Left forelimb (tissue), 1 donor: Measurements from ENCODE around the gene SLC35G6.
A peak's percentile ranks its signal among the peaks of the same experiment; 100 is the strongest.
"Not testable (repeated sequence)": the region's sequence is repeated elsewhere in the genome, so short reads cannot be mapped to it uniquely, and the experiment has no call there.

Experiments
- DNase-seq: peaks from one replicate; pipeline ENCODE4 v3.0.0-alpha.2; 2018; ENCODE audit warnings: low spot score

SLC35G6 gene

DNA sequence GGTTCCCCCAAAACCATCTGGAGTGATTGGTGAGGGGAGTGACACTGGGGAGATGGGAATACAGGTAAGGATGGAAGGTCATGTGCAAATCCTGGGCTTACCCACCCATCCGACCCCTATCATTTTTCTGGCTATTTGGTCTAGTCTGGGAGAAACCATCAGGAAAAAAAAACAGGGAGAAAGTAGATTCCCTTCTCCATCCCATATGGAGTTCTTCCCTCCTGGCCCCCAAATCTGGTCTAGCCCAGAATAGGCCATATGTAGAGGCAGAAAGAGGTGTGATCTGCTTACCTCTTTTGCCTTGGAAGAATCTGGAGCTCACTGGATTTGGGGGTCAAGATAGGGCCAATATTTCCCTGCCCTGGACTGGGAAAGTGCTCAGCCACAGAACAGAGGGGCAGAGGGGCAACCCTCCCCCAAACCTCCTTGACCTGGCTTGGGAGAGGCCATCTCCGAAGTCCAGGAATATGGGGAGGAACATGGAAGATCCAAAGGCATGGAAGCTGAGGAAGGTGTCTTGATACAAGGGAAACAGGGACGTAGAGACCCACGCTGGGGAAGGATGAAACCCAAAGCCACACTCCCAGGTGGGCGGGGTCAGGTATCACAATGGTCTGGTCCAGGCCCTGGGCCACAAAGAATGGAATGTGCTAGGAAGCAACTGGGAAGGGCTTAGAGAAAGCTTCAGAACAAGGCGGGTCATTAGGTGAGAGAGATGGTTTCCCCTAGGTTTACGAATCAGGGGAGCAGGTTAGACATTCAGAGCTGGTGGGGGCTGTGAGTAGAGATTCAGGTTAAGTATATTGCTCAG lies 20.2 kb upstream of the SLC35G6 start:
- DNase-seq = no peak

DNA sequence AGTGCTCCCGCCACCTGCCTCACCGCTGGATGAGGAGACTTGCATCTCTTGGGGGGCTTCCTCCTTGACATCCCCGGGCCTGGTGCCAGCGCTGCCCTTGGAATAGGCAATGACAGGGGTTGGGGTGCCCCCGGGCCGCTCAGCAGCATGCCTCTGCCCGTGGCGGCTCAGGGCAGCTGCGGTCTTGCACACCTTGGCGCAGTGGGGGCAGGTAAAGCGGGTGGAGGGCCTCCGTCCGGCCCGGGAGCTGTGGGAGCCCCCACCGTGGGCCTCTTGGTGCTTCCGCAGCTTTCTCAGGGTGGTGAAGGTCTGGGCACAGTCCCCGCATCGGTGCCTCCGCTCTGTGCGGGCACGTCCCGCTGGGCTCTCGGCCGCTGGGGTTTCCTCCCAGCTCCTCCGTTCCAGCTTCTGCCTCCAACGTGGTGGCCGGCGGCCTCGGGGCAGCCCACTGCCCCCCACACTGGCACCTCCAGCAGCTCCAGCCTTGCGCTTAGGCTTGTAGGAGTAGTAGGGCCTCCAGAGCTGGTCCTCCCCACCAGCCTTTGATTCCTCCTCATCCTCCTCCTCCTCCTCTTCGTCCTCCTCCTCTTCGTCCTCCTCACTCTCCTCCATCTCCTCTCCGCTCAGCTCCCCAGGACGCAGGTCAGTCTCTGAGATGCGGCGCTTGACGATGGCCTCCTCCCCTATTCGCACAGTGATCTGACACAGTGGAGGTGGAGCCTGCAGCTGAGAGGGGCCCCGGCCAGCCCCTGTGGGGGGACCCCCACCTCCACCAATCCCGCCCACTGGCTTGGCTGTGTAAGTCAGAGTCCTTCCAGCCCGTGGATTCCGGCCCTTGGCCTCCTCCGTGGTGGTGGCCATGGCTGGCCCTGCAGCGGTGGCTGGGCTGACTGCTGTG lies 18.5 kb upstream of the SLC35G6 start:
- DNase-seq = no peak

DNA sequence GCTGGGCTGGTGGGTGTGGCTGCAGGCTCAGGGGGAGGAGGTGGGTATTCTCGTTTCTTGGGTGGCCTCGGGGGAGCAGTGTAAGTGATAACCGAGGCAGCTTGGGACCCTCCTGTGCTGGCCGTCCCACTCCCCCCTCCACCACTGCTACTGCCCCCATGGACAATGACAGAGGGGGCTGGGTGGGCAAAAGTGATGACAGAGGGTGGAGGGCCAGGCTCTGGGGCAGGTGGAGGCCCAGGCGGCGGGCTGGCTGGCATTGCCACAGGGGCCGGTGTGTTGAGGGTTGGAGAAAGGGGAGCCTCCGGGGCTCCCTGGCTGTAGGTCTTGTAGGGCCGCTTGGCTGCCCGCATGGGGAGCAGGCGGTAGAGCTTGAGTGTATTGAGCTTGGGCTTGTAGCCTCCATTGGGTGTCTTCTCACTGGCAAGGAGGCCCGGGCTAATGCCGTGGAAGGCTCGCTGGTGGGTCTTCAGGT lies 17.8 kb upstream of the SLC35G6 start:
- no peak for DNase-seq

DNA sequence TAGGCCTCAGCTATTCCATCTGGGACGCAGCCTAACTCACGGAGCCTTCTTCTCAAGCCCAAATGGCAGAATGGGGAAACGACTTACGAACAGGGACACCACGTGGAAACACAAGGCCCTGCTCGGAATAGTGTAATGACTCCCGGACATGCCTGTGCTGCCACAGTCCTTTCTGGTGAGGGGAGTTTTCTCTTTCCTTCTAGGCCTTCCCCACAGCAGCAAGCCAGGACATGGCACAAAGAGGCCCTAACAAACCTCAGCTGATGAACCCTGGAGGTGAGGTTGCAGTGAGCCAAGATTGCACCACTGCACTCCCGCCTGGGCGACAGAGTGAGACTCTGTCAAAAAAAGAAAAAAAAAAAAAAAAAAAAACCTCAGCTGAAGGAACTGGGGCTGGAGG lies 17.2 kb upstream of the SLC35G6 start:
- DNase-seq = no peak

DNA sequence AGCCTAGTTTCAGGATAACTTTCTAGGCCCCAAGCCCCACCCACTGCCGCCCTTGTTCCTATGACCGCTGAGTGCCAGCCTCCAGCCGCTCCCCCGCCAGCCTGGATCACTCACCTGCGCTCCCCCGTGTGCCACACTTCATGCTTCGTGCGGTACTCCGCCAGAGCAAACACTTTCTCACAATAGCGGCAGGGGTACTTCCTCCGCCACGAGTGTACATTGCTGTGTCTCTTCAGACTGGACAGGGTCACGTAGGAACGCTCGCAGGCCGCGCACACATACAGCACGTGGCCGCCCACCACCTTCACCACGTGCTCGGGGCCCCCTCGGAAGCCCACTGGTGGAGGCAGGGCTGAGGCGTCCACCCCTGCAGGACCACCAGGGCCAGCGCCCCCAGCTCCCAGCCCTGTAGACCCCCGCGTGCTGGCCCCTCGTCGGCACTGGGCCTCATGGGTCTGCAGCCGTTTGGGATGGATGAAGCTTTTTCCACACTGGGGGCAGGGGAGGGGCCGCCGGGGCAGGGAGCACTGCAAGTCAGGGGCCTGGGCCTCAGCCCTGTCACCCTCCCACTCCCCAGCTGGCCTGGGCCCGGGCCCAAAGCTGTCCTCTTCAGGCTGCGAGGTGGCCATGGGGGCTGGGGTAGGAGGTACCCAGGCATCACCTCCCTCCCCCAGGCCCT lies 15.5 kb upstream of the SLC35G6 start:
- no peak for DNase-seq

DNA sequence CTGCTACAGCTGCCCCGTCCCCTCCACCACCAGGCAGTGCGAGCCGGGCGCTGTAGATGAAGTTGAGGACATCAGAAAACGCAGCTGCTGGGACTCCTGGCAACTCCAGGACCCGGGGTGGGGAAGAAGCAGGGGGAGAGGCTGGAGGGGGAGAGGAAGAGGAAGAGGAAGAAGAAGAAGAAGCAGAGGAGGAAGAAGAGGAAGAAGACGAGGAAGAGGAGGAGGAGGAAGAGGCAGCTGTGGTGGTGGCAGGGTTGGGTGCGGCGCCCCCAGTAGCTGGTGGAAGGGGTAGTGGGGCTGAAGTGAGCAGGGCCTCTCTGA lies 15.0 kb upstream of the SLC35G6 start:
- no peak for DNase-seq

DNA sequence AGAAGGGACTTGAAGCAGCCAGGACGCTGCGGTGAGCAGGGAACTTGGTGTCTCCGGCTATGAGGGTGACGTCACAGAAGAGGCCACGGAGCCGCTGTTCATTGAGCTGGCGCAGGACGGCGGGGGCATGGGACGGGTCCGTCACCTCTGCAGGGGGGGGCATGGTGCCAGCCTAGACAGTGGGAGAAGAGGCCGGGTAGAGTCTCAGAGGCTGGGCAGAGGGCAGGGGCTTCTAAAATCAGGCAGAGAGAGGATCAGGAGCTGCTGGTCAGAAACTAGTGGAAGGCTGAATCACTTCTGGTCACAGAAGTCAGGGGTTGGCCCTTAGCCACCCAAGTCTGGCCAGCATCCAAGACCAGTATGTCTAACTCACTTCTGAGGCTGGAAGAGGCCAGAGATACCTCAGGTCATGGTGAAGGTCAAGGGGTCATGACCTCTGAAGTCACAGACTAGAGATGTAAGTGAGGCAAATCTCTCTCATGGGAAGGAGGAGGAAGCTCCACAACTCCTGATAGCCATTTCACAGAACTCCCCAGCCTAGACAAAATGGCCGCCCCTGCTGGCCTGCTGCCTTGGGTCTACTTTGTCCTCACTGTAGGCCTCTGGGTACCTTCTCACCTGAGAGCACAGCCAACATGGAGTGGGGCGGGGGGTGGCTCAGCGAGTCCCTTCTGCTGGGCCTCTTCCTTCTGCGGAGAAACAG lies 14.5 kb upstream of the SLC35G6 start:
- DNase-seq = no peak

DNA sequence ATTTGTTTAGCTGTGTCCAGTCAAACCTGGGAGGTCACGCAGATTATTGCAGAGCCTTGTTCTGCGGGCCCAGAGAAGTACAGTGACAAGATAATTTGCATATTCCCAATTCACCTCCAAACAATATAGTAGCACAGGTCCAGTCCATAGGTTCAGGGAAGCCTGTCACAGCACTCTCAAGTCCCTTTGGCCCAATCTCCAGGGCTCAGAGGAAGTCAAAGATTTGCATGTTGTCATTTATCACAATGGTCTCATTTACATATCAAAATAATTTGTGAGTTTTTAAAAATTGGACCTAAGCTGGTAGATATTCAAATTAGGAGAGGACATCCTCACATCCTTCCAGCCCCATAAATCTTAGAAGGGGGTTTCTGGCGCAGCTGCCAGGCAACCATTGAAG lies 13.7 kb upstream of the SLC35G6 start:
- no peak for DNase-seq

DNA sequence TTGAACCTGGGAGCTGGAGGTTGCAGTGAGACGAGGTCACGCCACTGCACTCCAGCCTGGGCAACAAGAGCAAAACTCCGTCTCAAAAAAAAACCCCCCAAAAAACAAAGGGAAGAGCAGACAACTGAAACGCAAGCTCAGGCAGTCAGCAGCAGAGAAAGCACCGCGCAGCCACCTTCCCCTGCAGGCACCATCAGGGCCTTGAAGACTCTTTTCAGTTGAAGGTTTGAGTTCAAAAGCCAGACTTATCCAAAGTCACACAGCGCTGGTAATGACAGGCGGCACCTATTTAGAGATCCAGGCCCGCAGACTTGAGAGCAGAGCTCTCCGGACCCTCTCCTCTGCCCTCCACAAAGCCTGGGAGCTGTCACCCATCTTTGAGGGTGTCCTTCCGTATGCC lies 13.0 kb upstream of the SLC35G6 start:
- DNase-seq = no peak

DNA sequence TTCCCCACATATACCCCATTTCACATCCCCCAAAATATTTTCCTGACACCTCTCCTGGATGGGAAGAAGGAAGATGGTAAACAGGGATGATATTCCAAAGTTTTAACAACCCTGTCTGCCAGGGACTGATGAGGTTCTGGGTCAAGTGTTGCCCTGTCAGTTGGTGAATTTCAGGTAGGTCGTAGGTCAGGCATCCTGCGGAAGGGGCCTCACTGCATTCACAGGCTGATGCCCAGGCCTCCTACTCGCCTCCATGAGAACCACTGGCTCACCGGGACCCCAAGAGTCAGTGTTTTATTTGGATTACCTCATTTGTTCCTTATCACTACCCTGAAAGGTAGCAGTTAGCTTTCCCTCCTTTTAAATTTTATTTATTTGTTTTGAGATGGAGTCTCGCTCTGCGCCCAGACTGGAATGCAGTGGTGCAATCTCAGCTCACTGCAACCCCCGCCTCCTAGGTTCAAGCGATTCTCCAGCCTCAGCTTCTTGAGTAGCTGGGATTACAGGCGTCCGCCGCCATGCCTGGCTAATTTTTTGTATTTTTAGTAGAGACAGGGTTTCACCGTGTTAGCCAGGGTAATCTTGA lies 12.3 kb upstream of the SLC35G6 start:
- DNase-seq = no peak

DNA sequence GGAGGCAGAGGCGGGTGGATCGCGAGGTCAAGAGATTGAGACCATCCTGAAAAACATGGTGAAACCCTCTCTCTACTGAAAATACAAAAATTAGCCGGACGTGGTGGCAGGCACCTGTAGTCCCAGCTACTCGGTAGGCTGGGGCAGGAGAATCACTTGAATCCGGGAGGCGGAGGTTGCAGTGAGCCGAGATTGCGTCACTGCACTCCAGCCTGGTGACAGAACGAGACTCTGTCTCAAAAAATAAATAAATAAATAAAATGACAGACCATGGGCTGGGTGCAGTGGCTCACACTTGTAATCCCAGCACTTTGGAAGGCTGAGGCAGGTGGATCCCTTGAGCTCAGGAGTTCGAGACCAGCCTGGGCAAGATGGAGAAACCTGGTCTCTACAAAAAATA lies 11.4 kb upstream of the SLC35G6 start:
- not testable (repeated sequence) for DNase-seq

DNA sequence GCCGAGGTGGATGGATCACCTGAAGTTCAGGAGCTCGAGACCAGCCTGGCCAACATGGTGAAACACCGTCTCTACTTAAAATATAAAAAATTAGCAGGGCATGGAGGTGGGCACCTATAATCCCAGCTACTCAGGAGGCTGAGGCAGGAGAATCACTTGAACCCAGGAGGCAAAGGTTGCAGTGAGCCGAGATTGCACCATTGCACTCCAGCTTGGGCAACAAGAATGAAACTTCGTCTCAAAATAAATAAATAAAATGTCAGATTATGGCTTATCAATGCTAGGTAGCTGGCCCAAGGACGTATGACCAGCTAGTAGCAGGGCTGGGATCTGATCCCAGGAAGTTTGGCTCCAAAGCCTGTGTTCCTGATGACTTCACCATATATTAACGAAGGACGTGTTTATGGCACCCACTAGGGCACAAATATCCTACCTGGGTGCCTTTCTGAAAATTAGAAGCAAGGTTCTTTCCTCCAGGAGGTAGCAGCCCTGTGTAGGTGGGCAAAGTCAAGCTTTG lies 10.7 kb upstream of the SLC35G6 start:
- not testable (repeated sequence) for DNase-seq

DNA sequence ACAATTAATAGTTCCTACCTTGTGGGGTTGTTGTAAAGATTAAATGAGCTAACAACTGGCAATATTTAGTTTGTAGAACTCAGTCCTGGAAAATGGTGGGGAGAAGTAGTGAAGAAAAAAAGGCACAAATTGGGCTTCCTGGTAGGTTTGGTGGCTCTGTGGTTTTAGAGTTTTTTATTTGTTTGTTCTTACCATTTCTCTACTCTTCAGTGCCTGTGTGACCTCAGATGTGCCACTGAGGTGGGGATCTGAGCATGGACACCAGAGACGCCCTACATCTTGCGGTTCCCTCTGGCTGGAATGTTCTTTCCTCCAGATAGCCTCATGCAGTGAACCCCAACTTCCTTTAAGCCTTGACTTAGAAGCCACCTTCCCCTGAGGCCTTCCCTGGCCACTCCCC lies 9.5 kb upstream of the SLC35G6 start:
- DNase-seq = no peak

DNA sequence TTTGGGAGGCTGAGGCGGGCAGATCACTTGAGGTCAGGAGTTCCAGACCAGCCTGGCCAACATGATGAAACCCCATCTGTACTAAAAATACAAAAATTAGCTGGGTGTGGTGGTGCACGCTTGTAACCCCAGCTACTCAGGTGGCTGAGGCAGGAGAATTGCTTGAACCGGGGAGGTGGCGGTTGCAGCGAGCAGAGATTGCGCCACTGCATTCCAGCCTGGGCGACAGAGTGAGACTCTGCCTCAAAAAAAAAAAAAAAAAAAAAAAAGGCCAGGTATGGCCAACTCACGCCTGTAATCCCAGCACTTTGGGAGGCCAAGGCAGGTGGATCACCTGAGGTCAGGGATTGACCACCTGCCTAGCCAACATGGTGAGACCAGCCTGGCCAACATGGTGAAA lies 6.5 kb upstream of the SLC35G6 start:
- DNase-seq = not testable (repeated sequence)

DNA sequence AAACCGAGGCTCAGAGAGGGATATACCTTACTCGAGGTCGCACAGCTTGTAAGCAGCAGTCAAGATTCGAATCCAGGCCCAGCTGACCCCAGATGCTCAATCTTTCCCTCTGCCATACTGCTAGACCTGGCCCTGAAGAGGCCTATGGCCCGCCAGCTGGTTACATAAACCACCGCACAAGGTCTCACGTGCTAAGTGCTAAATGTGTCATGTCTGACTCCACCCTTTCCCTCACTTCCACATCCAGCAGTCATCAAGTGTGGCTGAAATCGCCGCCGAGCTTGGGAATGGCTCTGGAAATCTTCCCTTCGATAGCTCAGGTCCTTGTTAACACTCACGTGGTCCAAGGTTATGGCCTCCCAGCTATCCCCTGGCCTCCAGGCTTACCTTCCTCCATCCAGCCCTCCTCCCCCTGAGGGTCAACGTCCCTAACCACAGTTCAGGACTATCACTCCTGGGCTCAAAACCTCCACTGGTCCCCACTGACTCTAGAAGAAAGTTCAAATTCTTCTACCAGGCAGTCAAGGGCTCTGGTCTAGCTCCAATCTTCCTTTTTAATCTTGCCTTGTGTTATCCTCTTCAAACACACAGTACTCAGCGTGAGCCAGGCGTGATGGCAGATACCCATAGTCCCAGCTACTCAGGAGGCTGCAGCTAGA lies 5.4 kb upstream of the SLC35G6 start:
- no peak for DNase-seq

DNA sequence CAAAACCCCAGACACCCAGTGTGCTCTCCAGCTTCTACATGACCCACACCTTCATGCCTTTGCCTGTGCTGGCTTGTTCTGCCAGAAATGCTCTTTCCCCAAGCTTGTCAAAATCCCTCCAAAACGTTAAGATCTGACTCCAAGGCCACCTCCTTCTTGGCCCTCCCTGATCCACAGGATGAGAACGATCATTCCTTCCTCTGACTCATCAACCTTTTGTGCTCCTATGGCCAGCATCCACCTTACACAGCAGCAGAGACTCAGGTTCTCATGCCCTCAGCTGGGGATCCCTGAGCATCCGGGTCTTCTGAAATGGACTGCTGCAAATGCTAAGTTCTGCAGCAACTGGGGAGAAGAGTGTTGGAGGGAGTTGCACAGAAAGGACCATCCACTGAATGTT lies 4.8 kb upstream of the SLC35G6 start:
- DNase-seq = no peak

DNA sequence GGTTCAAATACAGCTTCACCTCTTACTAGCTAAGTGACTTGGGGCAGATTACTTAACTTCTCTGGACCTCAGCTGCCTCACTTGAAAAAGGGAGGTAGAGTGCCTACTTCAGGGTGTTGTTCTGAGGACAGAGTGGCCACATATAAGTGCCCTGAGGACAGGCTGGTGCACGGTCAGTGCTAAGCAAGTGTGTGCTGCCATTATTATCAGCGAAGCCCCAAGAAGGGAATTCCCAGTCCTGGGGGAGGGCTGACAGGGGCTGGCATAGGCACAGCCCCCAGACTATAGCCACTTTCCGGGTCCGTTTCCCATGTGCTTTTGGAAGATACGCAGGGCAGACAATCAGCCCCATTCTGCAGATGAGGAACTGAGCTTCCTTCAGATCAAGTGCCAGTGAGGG lies 4.3 kb upstream of the SLC35G6 start:
- no peak for DNase-seq

DNA sequence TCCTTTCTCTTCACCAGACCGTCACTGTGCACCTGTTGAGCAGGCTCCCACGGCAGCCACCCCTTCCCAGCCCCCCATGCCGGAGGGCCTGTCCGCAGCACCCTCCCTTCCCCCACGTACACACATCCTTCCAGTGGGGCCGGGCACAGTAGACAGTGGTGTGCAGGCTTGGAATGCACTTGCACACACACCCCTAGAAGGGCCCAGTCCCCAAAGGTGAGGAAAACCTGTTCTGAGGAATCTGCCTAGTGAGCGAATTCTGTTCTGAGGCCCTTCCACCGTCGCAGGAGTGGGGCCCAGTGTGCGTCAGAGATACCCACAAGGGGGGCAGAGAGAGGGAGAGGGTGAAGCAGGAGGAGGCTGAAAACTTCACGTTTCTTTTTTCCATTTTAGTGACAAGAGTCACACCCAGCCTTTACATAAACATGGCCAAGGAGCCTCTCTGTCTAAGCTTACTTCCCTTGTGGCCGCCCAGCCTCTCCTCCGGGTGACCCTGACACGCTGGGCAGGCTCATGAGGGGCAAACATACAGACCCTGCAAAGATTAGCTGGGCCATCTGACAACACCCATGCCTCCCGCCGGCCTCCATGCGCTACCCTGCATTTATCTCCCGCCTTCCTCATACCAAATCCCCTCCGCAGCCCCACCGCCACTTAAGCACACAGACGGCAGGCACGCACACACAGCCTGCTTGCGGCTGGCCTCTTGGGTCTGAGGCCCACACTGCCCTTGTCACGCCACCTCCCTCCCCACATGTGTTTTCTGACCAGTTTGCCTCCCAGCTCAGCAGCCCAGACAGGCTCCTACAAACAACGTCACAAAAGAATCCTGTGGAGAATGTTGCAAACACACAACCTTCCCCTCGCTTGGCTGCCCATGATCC lies 3.6 kb upstream of the SLC35G6 start:
- no peak for DNase-seq

DNA sequence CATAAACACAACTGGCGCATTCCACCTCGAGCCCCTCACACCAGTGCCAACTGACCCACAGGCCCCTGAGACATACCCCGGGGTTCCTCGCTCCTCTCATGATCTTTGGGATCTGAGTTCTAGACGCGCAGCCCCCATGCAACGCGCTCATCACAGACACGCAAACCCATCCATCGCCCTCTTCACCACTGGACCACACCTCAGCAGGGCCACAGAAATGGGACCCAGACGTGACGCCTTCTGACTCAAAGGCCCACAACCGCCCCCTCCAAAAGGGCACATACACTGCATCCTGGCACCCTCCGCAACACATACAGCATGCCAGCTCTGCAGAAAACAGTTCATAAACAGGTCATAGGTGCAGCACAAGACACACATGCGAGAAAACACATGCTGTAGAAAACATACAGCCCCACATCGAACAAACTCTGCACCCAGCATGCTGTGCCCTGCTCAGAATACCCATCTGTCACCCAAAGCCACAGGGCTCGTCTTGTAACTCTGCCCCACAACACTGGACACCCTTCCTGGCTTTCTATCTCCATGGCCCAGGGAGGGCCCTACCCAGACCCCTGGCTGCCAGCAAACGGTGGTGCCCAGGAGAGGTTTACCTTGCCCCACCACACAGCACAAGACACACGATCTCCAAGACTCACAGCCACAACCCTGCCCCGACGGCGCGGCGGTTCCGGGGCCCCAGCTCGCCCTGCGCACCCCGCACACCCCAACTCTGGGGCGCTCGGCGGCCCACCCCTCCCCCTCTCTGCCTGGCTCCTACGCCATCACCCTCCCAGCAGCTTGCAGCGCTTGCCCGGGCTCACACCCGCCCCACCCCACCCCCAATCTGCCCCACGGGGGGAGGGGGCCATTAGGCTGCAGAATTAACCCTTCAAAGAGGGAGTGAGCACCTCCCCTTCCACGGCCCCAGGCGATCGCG lies 2.7 kb upstream of the SLC35G6 start:
- DNase-seq = peak; percentile 78
